Measurements from ENCODE around the gene DYNC1H1. TPM values are rescaled to one million over a fixed set of nuclear protein-coding genes. Genes with fewer than 3 reads are reported as not detected.

Gene DYNC1H1
- total RNA-seq, result 839 and 960 TPM in 2 replicates

GRCh38 chr14:101964297-101965180 lies at the start of gene DYNC1H1:
DYNC1H1 (plus strand) TSS chr14:101964573; CDS start chr14:101964692, 119 bp downstream.

GRCh38 chr14:102086972-102087761 lies 122.8 kb downstream of the DYNC1H1 start, which contains the start of gene HSP90AA1:
HSP90AA1 (minus strand) TSS chr14:102087044; CDS start chr14:102086378, 666 bp downstream.

Other genes with a start within 250 kb of the DYNC1H1 start
- gene PPP2R5C, start 202.9 kb upstream of the DYNC1H1 start, total RNA-seq, result 90.4 and 117 TPM in 2 replicates
- 823 and 1,885 TPM in 2 replicates for gene HSP90AA1, start 122.5 kb downstream of the DYNC1H1 start, total RNA-seq
- 14.1 and 16.2 TPM in 2 replicates for gene WDR20, start 175.3 kb downstream of the DYNC1H1 start, total RNA-seq